Fibroblast of skin of left biceps (primary cell): ENCODE results near the gene SNX19.
"Not testable (repeated sequence)": the region's sequence is repeated elsewhere in the genome, so short reads cannot be mapped to it uniquely, and the experiment has no call there.

Source experiments
- DNase-seq, 2 experiments: peaks; one replicate each; pipeline ENCODE4 v3.0.0-alpha.2; 2013; ENCODE audit warnings: low read depth in 2 of 2

Gene SNX19

DNA sequence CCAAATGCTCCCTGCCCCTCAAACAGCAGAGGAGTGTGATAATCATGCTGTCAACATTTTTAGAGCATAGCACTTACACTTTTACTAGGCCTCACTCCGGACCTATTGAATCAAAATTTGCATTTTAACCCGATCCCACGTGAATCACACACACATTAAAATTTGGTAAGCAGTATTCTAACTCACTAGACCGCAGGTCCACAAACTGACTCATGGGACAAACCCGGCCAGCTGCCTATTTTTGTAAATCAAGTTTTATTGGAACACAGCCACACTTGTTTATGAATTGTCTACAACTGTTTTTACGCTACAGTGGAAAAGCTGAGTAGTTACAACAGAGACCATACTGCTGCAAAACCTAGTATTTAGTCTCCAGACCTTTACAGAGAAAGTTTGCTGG is 43.3 kb downstream of the SNX19 start:
- peak in 1 of 2 experiments; percentile 6 for DNase-seq

GRCh38 chr11:130872513-130872912 is 43.8 kb downstream of the SNX19 start:
- no peak for DNase-seq

DNA sequence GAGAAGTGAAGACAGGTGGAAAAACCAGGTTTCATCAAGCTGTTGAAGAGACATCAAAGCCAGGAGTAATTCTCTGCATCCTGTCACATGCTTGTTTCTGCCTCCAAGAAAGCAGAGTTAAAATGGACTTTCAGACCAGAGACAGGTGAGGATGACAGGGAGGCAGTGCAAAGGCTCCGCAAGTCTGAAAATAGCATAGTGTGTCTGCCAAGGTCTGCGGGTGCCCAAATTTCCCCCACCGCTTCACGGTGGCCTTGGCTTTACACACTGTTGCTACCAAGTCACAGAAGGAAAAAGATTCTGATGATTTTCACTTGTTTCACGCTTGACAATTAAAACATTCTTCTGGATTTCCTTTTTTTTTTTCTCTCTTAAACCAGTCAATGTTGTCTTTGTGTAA is 44.2 kb downstream of the SNX19 start:
- no peak for DNase-seq

DNA sequence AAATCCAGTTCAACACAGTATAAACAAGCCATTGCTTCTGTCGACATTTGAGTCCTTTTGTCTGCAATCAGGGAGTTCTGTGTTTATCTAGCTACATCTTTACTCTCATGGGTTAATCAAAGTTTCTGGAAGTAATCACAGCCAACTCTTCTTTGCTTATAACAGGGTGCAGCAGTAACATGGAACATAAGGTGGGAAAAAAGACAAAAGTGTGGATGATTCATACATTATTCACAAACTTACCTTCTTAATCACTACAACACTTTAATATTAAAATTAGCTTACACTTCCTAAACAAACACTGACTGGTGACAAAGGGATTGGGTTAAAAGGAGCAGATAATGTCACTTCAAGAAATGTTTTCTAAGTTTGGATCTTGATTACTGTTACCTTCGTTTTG is 44.7 kb downstream of the SNX19 start:
- DNase-seq = no peak

DNA sequence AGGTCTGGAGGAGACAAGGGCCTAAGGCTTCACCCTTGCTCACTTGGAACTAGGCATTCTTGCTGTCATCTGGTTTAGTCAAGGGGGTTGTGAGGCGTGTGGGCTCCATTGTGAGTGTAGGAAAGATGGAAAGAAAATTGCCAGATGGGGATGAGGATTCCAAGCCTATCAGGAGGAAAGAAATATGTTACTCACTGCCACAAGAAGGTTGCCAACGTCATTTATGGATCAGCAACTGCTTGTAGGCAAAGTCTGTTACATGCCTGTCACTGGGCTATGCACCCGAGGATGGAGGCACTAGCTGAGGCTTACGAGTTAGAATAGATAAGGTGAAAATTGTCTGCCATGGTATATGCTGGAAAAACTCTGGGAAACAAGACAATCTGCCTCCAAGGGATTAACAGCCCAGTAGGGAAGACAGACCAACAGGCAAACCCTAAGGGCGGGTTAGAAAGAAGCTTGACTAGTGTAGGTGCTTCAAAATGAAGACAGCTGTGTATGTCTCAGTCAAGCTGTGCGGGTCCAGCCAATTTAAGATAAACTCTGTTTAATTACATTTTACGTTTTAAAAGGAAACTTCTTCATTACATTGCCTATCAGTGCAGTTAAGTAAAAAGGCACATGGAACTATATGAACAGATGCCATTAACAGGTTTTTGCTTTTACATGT is 47.4 kb downstream of the SNX19 start:
- no peak for DNase-seq

GRCh38 chr11:130868086-130868710 is 48.1 kb downstream of the SNX19 start:
- no peak for DNase-seq

GRCh38 chr11:130866831-130867230 is 49.4 kb downstream of the SNX19 start:
- DNase-seq = no peak

- DNase-seq = no peak
These were observed 50.5 kb downstream of the SNX19 start for GRCh38 chr11:130865774-130866114.

DNA sequence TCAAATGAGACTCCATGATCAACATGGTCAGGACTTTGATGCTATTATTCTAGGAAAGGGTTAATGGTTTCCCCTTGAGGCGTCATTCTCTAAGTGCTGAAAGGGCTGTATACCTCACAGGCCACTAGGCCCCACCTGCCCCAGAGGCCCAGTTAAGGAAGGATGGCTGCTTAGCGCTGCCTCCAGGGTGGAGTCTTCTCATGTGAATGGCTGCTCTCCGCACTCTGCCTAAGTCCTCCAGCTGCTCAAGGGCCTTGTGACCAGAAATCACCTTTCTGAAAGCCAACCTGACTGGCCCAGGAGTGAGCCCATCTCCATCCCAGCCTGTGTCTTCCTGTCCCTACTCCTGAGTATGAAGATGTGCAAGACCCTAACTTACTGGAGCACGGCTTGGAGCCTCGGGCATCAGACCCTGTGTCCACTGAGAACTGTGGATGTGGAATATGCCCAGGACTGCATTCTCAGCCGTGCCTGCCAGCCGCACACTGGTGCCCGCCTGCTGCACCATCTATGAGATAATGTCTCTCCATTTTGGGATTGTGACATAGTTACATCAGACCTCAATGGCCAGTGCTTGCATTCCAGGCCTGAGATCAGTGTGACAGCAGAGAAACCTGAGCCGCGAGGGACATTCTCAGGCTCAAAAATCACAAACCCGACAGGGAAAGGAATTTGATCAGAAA is 51.0 kb downstream of the SNX19 start:
- DNase-seq = no peak

DNA sequence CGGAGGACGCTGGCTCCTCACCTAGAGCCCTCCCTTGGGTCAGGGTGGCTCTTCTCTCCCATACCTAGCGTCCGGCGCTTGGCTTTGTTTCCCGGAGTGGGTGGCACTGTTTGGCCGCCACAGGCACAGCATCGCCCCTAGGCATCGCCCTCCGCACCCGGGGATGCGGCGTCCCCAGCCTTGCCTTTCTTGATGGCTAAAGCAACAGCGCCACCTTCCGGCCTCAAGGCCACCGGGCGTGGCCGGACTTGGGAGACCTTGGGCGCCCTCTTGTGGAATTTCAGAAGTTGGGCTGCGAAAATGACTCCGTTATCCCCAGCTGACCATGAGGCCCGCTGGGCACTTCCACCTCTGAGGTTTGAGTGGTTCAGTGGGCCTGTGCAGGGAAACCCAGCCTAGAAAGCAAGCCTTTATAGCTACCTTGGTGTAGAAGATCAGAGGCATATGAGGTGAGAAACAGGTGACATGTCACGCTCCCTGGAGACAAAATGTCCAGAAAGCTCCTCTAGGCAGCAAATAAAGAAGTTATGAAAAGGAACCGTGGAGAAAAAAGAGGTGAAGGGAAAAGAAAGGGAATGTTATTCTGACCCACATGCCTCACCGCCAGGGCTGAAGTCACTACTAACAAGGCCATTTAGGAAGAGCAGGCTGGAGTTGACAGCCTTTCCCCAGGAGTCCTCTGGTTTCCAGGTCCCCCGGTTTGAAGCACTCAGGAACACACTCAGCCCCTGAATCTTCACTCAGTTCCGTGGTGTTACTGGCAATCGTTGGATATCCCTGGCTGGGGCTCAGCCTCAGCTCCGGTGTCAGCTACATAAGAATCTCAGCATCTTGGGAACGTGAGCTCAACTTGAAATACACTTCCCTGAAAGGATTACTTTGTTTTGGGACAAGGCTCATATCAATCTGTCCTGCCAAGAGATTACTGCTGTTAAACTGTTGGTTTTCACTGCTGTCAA is 54.1 kb downstream of the SNX19 start:
- DNase-seq = peak; percentile 62

- DNase-seq = no peak
These were observed 55.0 kb downstream of the SNX19 start for GRCh38 chr11:130861283-130861682.

- DNase-seq = no peak
These were observed 56.4 kb downstream of the SNX19 start for GRCh38 chr11:130859886-130860285.

GRCh38 chr11:130858215-130858614 is 58.1 kb downstream of the SNX19 start:
- DNase-seq = no peak

GRCh38 chr11:130855707-130856106 is 60.6 kb downstream of the SNX19 start:
- DNase-seq = not testable (repeated sequence)

- no peak for DNase-seq
These were observed 61.8 kb downstream of the SNX19 start for GRCh38 chr11:130854483-130854882.

GRCh38 chr11:130852589-130852988 is 63.7 kb downstream of the SNX19 start:
- DNase-seq = no peak

DNA sequence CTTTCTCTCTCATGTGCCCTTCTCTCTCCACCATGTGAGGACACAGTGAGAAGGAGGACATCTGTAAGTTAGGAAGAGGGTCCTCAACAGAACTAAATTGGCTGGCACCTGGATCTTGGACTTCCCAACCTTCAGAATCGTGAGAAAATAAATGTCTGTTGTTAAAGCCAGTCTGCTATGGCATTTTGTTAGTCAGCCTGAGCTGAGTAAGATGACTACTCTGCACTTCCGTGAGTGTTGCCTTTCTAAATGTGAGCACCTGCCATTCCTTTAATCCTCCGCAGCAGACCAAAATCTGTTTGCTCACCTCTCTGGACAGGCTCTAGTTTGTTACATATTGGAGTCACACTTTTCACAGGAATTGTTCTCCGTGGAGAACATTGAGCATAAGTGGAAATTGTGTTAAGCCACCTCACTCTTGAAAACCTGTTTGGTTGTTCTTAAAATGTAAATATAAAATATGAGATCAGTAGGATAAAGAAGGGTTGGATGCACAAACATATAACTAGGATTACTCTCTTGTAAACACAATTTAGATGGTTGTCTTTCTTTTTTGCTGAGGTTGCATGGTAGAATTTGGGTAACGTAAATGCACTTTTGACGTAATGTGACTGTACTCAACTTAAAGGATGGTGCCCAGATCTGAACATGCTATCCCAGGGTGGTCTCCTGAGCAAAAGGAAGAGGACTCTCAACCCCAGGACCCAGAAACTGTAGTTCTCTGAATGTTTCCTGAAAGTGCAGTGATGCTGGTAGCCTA is 65.9 kb downstream of the SNX19 start:
- no peak for DNase-seq

GRCh38 chr11:130849215-130849568 is 67.1 kb downstream of the SNX19 start:
- peak; percentile 57 to 62 for DNase-seq

DNA sequence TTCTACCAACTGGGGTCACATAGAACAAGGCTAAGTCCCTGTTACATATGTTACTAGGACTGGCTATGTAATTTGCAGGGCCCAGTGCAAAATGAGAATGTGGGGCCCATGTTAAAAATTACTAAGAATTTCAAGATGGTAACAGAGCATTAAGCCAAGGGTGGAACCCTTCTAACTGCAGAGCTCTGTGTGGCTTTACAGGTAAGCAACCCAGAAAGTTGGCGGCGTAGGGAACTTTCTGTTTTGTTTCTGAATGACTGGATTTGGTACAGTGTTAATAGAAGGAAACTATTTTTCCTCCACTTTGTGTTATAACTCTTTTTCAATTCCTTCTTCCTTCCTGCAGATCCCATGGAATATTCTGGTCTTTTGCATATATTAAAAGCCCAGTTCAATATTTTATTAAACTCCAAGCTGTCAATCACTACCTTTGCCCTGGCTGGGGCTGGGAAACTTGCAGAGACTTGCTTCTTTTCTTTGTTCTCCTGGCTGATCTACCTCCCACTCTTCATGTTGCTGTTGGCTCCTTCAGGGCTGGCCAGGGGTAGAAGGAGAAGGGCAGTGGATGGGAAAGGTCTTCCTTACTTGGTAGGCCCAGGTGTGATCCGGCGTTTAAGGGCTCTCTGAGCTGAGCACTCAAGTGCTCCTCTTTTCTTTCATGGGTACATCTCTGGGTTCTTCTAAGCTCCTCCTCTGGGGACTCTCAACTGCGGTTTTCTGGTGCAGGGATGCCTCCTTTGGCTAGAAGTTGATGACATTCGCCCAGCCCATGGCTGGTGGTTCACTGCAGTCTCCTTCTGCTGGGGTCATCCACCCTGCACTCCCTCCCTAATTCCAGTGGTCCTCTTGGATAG is 67.7 kb downstream of the SNX19 start:
- DNase-seq = no peak

- DNase-seq = peak in 1 of 2 experiments; percentile 43
These were observed 68.8 kb downstream of the SNX19 start for GRCh38 chr11:130847517-130847916.
